PC-9 (cell line): ENCODE results near the gene CLDN15. TPM values are rescaled to one million over a fixed set of nuclear protein-coding genes. Genes with fewer than 3 reads are reported as not detected.

Experiments used
- BruUV-seq: library from RNA; stranded (reverse); fragments of 400-500 nt; replicated peaks from 2 replicates; lab custom pipeline; 2021; lab: Mats Ljungman, UMichigan
- CTCF ChIA-PET: fragments of 300-600 bp; sonication (Branson Sonifier 250); formaldehyde crosslinking; loops from one replicate; lab custom pipeline; 2022; ENCODE audit warnings: antibody characterized with exemption; lab: Charles Lee
- POLR2A ChIA-PET: fragments of 300-600 bp; sonication (Branson Sonifier 250); formaldehyde crosslinking; loops from one replicate; lab custom pipeline; 2022; ENCODE audit warnings: antibody characterized with exemption; ENCODE audit not compliant: unreplicated experiment; lab: Charles Lee
- DNase-seq, 2 experiments: peaks; one replicate each; pipeline versions ENCODE4 v3.0.0 to v3.0.0-alpha.2; 2015 to 2022; ENCODE audit warnings: mixed read lengths in 1 of 2
- H2AFZ ChIP-seq: fragments of 200-600 bp; sonication (generic); 2 replicates; pipeline ENCODE4 v1.8.1; 2017; ENCODE audit warnings: antibody characterized with exemption
- H3F3A ChIP-seq: fragments of 200-600 bp; sonication (generic); 2 replicates; pipeline ENCODE4 v1.8.1; 2017; ENCODE audit warnings: antibody characterized with exemption, mild to moderate bottlenecking, low read depth; ENCODE audit not compliant: insufficient read depth
- H3K27ac ChIP-seq: fragments of 200-600 bp; sonication (generic); 2 replicates; pipeline ENCODE4 v1.6.1; 2016; ENCODE audit warnings: mixed run types
- H3K27me3 ChIP-seq: fragments of 200-600 bp; sonication (generic); 2 replicates; pipeline ENCODE4 v1.6.1; 2016; ENCODE audit warnings: low read depth, mixed run types; ENCODE audit not compliant: insufficient read depth
- H3K36me3 ChIP-seq: fragments of 200-600 bp; sonication (generic); 2 replicates; pipeline ENCODE4 v1.6.1; 2016; ENCODE audit warnings: low read depth, mixed run types
- H3K4me1 ChIP-seq: fragments of 200-600 bp; sonication (generic); replicated peaks from 2 replicates; pipeline ENCODE4 v1.6.1; 2016; ENCODE audit warnings: mixed run types; ENCODE audit not compliant: insufficient read depth
- H3K4me2 ChIP-seq: fragments of 200-600 bp; sonication (generic); 2 replicates; pipeline ENCODE4 v1.6.1; 2017; ENCODE audit warnings: mixed run types
- H3K4me3 ChIP-seq: fragments of 200-600 bp; sonication (generic); 2 replicates; pipeline ENCODE4 v1.6.1; 2016; ENCODE audit warnings: mixed run types
- H3K79me2 ChIP-seq: fragments of 200-600 bp; sonication (generic); 2 replicates; pipeline ENCODE4 v1.6.1; 2017; ENCODE audit warnings: low read depth, mixed run types
- H3K9me2 ChIP-seq: fragments of 200-600 bp; sonication (generic); 2 replicates; pipeline ENCODE4 v1.8.1; 2017; ENCODE audit warnings: mild to moderate bottlenecking; ENCODE audit not compliant: insufficient read depth
- H3K9me3 ChIP-seq: fragments of 200-600 bp; sonication (generic); 2 replicates; pipeline ENCODE4 v1.8.1; 2016; ENCODE audit warnings: low read depth; ENCODE audit not compliant: insufficient read depth
- H4K20me1 ChIP-seq: fragments of 200-600 bp; sonication (generic); 2 replicates; pipeline ENCODE4 v1.8.1; 2017; ENCODE audit not compliant: insufficient read depth
- CTCF ChIP-seq: fragments of 200-600 bp; sonication (generic); conservative IDR thresholded peaks from 2 replicates; pipeline ENCODE4 v1.6.1; 2017; ENCODE audit warnings: mixed run types, antibody characterized with exemption, mild to moderate bottlenecking, moderate library complexity
- EZH2 ChIP-seq: fragments of 200-600 bp; sonication (generic); IDR thresholded peaks from 2 replicates; pipeline ENCODE4 v1.8.0; 2017; ENCODE audit warnings: antibody characterized with exemption, low read depth
- intact Hi-C: fragments of 100-400 bp; cut with micrococcal nuclease; formaldehyde crosslinking; loops from one replicate; pipeline ENCODE4 v1.10.0; 2022; ENCODE audit not compliant: unreplicated experiment
- total RNA-seq: library from RNA; stranded (reverse); gene quantifications from 2 replicates; pipeline ENCODE4 v1.2.3, GENCODE V29; 2021

CLDN15 gene
- total RNA-seq, 1 experiment from 2014 or later = 17.2 TPM

- H3K36me3 ChIP-seq = no peaks in the 10 kb centered on the region
- no peak overlapping the region for H3K27ac ChIP-seq
- intact Hi-C loops = no loop called here
- H2AFZ ChIP-seq = no peak overlapping the region
- no peak overlapping the region for H3K4me3 ChIP-seq
- no peak overlapping the region for H3K4me2 ChIP-seq
- no peaks in the 10 kb centered on the region for H3K79me2 ChIP-seq
- BruUV-seq = no TSS peak
- peaks cover 5% of the 10 kb centered on the region for H3K4me1 ChIP-seq
- no peaks in the 10 kb centered on the region for H3K9me2 ChIP-seq
- no peaks in the 10 kb centered on the region for H3K9me3 ChIP-seq
- no peak for DNase-seq
- TF ChIP-seq CTCF (no peak), EZH2 (no peak)
- no peaks in the 10 kb centered on the region for H3K27me3 ChIP-seq
- ChIA-PET CTCF (interaction anchor here (0.6 kb wide), 1 partner anchor 45 kb away, joined by 3 read pairs; no protein-coding TSS in a partner anchor), POLR2A (interaction anchor here (1.0 kb wide), 1 partner anchor 19 kb away, joined by 10 read pairs; the partner anchor contains the start of gene PLOD3)
- H4K20me1 ChIP-seq = 0 out of 2 replicates have a peak, but pooled peaks cover 4% of the 10 kb centered on the region
- H3F3A ChIP-seq = peaks cover 22% of the 10 kb centered on the region; the same call in 1 of the 2 replicates
Measured at GRCh38 chr7:101236292-101236835, 1.2 kb downstream of the CLDN15 start.

- no peak overlapping the region for H3K4me2 ChIP-seq
- no peaks in the 10 kb centered on the region for H3K79me2 ChIP-seq
- peaks cover 5% of the 10 kb centered on the region for H3K4me1 ChIP-seq
- H3K9me3 ChIP-seq = no peaks in the 10 kb centered on the region
- no peak for DNase-seq
- BruUV-seq = no TSS peak
- no peaks in the 10 kb centered on the region for H3K36me3 ChIP-seq
- intact Hi-C loops = no loop called here
- H3K9me2 ChIP-seq = no peaks in the 10 kb centered on the region
- ChIA-PET POLR2A (no interaction called here), CTCF (interaction anchor here (0.5 kb wide), 2 partner anchors 18 kb away, joined by 3 to 4 read pairs; partner anchors contain the start of gene PLOD3)
- TF ChIP-seq EZH2 = no peak
- TF ChIP-seq CTCF = no peak
- no peak overlapping the region for H3K27ac ChIP-seq
- no peak overlapping the region for H3K4me3 ChIP-seq
- H4K20me1 ChIP-seq = no peaks in the 10 kb centered on the region
- no peak overlapping the region for H2AFZ ChIP-seq
- H3F3A ChIP-seq = peaks cover 22% of the 10 kb centered on the region; the same call in 1 of the 2 replicates
- no peaks in the 10 kb centered on the region for H3K27me3 ChIP-seq
Measured at GRCh38 chr7:101235522-101235921, 2.1 kb downstream of the CLDN15 start.

GRCh38 chr7:101235050-101235449 is 2.6 kb downstream of the CLDN15 start:
- Histone ChIP-seq H4K20me1 (no peaks in the 10 kb centered on the region), H3K27me3 (no peaks in the 10 kb centered on the region), H3K36me3 (no peaks in the 10 kb centered on the region), H3F3A (peaks cover 22% of the 10 kb centered on the region; the same call in 1 of the 2 replicates), H3K9me3 (no peaks in the 10 kb centered on the region), H3K79me2 (no peaks in the 10 kb centered on the region), H3K4me2 (no peak overlapping the region), H2AFZ (no peak overlapping the region), H3K27ac (no peak overlapping the region), H3K9me2 (no peaks in the 10 kb centered on the region), H3K4me1 (peaks cover 5% of the 10 kb centered on the region), H3K4me3 (no peak overlapping the region)
- ChIA-PET CTCF (interaction anchor here (0.5 kb wide), 1 partner anchor 18 kb away, joined by 3 read pairs; the partner anchor contains the start of gene PLOD3), POLR2A (no interaction called here)
- BruUV-seq = no TSS peak
- TF ChIP-seq CTCF (peak; percentile 25; the same call in 1 of the 2 replicates), EZH2 (no peak)
- intact Hi-C loops = no loop called here
- DNase-seq = no peak
